ENCODE data around the gene NRG2.

NRG2 gene

DNA sequence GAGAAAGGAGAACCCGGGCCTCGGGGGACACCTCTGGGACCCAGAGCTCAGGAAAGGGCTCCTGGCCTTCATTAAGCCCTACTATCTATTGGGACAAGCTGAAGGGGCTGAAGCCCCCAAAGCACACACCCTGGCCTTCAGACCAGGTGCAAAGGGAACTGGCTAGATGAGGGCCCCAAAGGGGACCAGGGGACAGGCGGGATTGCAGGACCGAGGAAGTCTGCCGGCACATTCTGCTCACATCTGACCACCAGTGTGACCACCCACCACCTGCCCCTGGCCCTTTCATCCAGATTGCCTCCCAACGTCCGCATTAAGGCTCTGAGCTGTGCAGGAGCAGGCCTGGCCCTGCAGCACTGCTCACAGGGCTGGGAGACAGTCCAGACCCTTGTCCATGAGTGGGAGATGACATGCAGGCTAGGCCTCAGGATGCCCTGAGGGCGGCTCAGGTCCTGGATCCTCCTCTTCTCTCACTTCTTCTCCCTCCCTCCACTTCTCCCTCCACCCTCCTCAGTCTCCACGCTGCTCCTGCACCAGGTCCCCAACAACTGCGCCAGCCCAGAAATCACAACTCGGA lies 228.3 kb downstream of the NRG2 start:
- Histone ChIP-seq H3K4me3 (ENCODE audit: low read length in 2 of 2) (no peak overlapping the region), H3K27ac (ENCODE audit: low read length) (no peak overlapping the region), H3K9me3 (ENCODE audit: control insufficient read depth in 2 of 2, low read length in 2 of 2) (peaks cover 0 to 2% of the 10 kb centered on the region in 2 donors), H3K4me1 (ENCODE audit: control insufficient read depth, insufficient read depth, low read length) (no peaks in the 10 kb centered on the region), H3K27me3 (ENCODE audit: control insufficient read depth in 1 of 2, insufficient read depth in 2 of 2, low read length in 2 of 2) (peaks cover 0 to 2% of the 10 kb centered on the region in 2 donors), H3K36me3 (ENCODE audit: control insufficient read depth in 2 of 2, insufficient read depth in 2 of 2, low read length in 2 of 2) (no peaks in the 10 kb centered on the region), H3K9ac (ENCODE audit: low read length in 2 of 2) (no peak overlapping the region)

DNA sequence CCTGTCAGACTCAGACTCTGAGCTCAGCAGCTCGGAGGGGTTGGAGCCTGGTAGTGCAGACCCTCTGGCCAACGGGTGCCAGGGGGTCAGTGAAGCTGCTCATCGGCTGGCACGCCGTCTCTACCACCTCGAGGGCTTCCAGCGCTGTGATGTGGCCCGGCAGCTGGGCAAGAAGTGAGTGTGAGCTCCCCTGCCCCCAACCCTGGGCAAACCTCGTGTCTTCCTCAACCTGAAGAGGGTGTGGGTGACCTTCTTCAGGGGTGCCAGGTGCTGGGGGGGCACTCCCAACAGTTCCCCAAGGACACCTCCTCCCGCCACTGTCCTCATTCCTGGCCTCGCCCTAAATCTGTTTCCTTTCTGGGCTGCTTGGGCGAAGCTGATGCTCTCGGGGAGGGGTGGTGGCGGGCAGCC lies 228.9 kb downstream of the NRG2 start:
- Histone ChIP-seq H3K36me3 (ENCODE audit: control insufficient read depth in 2 of 2, insufficient read depth in 2 of 2, low read length in 2 of 2) (no peaks in the 10 kb centered on the region), H3K9ac (ENCODE audit: low read length in 2 of 2) (no peak overlapping the region), H3K27ac (ENCODE audit: low read length) (no peak overlapping the region), H3K4me1 (ENCODE audit: control insufficient read depth, insufficient read depth, low read length) (no peaks in the 10 kb centered on the region), H3K9me3 (ENCODE audit: control insufficient read depth in 2 of 2, low read length in 2 of 2) (peaks cover 0 to 2% of the 10 kb centered on the region in 2 donors), H3K27me3 (ENCODE audit: control insufficient read depth in 1 of 2, insufficient read depth in 2 of 2, low read length in 2 of 2) (peaks cover 0 to under 1% of the 10 kb centered on the region in 2 donors), H3K4me3 (ENCODE audit: low read length in 2 of 2) (no peak overlapping the region)

DNA sequence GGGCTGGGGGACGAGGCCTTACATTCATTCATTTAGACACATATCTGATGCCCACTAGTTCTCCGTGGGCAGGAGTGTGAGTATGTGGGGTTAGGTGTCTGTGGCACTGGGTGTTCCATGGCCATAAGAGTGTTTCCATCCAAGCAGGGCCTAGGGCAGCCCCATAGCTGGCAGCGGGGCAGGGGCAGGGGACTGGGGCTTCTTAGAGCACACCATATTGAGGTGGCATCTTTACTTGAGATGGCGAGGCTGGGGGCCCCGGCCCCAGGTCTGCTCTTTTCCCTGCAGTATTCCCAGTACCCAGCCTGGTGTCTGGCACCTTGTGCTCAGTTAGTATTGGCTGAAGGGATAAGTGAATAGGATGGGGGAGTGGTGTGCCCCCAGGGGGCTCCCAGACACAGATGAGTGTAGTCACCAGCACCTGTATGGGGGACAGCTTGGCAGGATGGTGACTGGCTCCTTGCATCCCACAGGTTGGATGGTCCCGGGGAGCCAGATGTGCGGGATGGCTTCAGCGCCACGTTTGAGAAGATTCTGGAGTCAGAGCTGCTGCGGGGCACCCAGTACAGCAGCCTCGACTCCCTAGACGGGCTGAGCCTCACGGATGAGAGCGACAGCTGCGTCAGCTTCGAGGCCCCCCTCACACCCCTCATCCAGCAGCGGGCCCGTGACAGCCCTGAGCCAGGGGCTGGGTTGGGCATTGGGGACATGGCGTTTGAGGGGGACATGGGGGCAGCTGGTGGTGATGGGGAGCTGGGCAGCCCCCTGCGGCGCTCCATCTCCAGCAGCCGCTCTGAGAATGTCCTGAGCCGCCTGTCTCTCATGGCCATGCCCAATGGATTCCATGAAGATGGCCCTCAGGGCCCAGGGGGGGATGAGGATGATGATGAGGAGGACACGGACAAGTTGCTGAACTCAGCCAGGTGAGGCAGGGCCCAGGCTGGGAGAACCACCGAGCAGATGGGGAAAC lies 230.0 kb downstream of the NRG2 start:
- H3K4me3 ChIP-seq (ENCODE audit: low read length in 2 of 2), result no peak overlapping the region
- H3K4me1 ChIP-seq (ENCODE audit: control insufficient read depth, insufficient read depth, low read length), result no peaks in the 10 kb centered on the region
- H3K36me3 ChIP-seq (ENCODE audit: control insufficient read depth in 2 of 2, insufficient read depth in 2 of 2, low read length in 2 of 2), result no peaks in the 10 kb centered on the region
- H3K27me3 ChIP-seq (ENCODE audit: control insufficient read depth in 1 of 2, insufficient read depth in 2 of 2, low read length in 2 of 2), result peaks cover 0 to 3% of the 10 kb centered on the region in 2 donors
- H3K9ac ChIP-seq (ENCODE audit: low read length in 2 of 2), result no peak overlapping the region
- no peak overlapping the region for H3K27ac ChIP-seq (ENCODE audit: low read length)
- no peaks in the 10 kb centered on the region for H3K9me3 ChIP-seq (ENCODE audit: control insufficient read depth in 2 of 2, low read length in 2 of 2)

DNA sequence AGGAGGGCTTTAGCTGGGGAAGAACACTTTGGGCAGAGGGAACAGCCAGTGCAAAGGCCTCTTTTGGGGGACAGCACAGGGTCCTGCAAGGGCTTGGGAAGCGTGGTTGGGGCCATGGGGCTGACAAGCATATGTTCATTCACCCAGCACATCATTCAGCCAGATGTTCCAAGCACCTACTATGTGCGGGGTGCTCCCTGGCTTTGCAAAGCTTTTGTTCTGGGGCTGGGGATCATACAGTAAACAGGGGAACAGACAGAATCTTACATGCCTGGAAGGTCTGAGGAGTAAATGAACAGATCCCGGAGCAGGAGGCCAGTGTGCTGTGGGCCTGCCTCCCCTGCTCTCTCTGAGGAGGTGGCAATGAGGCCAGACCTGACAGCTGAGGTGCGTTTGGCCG lies 230.8 kb downstream of the NRG2 start:
- Histone ChIP-seq H3K4me1 (ENCODE audit: control insufficient read depth, insufficient read depth, low read length) (no peaks in the 10 kb centered on the region), H3K27me3 (ENCODE audit: control insufficient read depth in 1 of 2, insufficient read depth in 2 of 2, low read length in 2 of 2) (peaks cover 0 to 3% of the 10 kb centered on the region in 2 donors), H3K9me3 (ENCODE audit: control insufficient read depth in 2 of 2, low read length in 2 of 2) (no peaks in the 10 kb centered on the region), H3K27ac (ENCODE audit: low read length) (no peak overlapping the region), H3K4me3 (ENCODE audit: low read length in 2 of 2) (no peak overlapping the region), H3K9ac (ENCODE audit: low read length in 2 of 2) (no peak overlapping the region), H3K36me3 (ENCODE audit: control insufficient read depth in 2 of 2, insufficient read depth in 2 of 2, low read length in 2 of 2) (no peaks in the 10 kb centered on the region)

DNA sequence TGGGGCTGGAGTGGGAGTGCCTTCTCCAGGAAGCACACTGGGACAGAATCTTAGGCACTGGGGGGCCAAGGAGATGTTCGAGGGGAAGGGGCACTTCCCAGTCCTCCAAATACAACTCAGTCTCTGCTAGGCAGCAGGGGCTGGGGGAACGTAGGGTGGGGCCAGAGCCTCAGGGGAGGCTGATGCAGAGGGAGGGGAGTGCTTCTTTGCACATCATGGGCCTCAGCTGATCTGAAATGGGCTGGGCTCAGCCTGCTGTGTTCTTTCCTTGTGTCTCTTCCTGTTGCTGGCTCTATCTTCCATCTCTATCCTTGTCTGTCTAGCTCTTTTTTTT lies 231.9 kb downstream of the NRG2 start:
- no peaks in the 10 kb centered on the region for H3K9me3 ChIP-seq (ENCODE audit: control insufficient read depth in 2 of 2, low read length in 2 of 2)
- H3K4me3 ChIP-seq (ENCODE audit: low read length in 2 of 2), result no peak overlapping the region
- H3K36me3 ChIP-seq (ENCODE audit: control insufficient read depth in 2 of 2, insufficient read depth in 2 of 2, low read length in 2 of 2), result no peaks in the 10 kb centered on the region
- peaks cover 0 to 3% of the 10 kb centered on the region in 2 donors for H3K27me3 ChIP-seq (ENCODE audit: control insufficient read depth in 1 of 2, insufficient read depth in 2 of 2, low read length in 2 of 2)
- H3K9ac ChIP-seq (ENCODE audit: low read length in 2 of 2), result no peak overlapping the region
- H3K4me1 ChIP-seq (ENCODE audit: control insufficient read depth, insufficient read depth, low read length), result no peaks in the 10 kb centered on the region
- no peak overlapping the region for H3K27ac ChIP-seq (ENCODE audit: low read length)

DNA sequence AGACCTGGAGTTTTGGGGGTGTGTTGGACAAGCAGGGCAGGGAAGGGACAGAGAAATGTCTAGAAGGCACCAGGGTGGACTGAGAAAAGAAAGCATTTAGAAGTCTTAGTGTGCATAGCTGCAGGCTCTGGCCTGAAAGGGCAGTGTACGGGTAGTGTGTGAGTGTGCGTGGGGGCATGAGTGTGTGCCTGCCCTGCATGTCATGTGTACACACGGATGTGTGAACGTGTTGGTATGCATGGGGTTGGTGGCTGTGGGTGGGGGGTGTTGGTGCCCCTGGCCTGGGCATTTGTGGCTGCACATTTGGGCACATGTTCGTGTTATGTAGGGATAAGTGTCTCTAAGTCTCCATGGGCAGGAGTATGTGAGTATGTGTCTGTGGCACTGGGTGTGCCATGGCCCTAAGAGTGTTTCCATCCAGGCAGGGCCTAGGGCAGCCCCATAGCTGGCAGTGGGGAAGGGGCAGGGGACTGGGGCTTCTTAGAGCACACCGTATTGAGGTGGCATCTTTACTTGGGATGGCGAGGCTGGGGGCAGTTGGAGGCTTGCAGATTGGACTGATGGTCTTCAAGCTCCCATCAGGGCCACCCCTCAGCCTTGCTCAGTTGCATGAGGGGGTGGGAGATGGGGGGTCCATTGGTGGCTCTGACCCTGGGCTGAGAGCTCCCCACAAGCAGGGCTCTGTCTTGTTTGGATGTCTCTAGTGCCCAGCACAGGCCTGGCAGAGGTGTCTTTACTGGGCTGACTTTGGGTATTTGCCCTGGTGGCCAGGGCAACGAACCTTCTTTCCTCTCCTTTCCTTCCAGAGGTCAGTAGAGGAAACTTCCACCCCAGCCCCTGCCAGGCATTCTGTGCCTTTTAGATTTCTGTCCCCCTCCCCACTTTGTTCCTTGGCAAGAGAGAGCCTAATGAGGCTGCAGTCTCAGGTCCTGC lies 232.5 kb downstream of the NRG2 start:
- H3K9ac ChIP-seq (ENCODE audit: low read length in 2 of 2), result no peak overlapping the region
- H3K27me3 ChIP-seq (ENCODE audit: control insufficient read depth in 1 of 2, insufficient read depth in 2 of 2, low read length in 2 of 2), result peaks cover 0 to 3% of the 10 kb centered on the region in 2 donors
- no peaks in the 10 kb centered on the region for H3K4me1 ChIP-seq (ENCODE audit: control insufficient read depth, insufficient read depth, low read length)
- H3K9me3 ChIP-seq (ENCODE audit: control insufficient read depth in 2 of 2, low read length in 2 of 2), result no peaks in the 10 kb centered on the region
- no peak overlapping the region for H3K4me3 ChIP-seq (ENCODE audit: low read length in 2 of 2)
- no peaks in the 10 kb centered on the region for H3K36me3 ChIP-seq (ENCODE audit: control insufficient read depth in 2 of 2, insufficient read depth in 2 of 2, low read length in 2 of 2)
- no peak overlapping the region for H3K27ac ChIP-seq (ENCODE audit: low read length)

DNA sequence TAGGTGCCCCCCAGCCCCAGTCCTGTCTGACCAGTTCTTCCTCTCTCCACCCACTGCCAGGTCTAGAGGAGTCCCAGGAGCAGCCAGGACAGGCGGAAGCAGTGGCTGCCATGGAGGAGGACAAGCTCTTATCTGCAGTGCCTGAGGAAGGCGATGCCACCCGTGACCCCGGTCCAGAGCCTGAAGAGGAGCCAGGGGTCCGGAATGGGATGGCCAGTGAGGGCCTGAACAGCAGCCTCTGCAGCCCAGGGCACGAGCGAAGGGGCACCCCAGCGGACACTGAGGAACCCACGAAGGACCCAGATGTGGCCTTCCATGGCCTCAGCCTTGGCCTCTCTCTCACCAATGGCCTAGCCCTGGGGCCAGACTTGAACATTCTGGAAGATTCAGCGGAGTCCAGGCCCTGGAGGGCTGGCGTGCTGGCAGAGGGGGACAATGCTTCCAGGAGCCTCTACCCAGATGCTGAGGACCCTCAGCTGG lies 233.7 kb downstream of the NRG2 start:
- no peaks in the 10 kb centered on the region for H3K9me3 ChIP-seq (ENCODE audit: control insufficient read depth in 2 of 2, low read length in 2 of 2)
- H3K4me3 ChIP-seq (ENCODE audit: low read length in 2 of 2), result no peak overlapping the region
- H3K27me3 ChIP-seq (ENCODE audit: control insufficient read depth in 1 of 2, insufficient read depth in 2 of 2, low read length in 2 of 2), result peaks cover 0 to 3% of the 10 kb centered on the region in 2 donors
- no peak overlapping the region for H3K9ac ChIP-seq (ENCODE audit: low read length in 2 of 2)
- H3K27ac ChIP-seq (ENCODE audit: low read length), result no peak overlapping the region
- H3K36me3 ChIP-seq (ENCODE audit: control insufficient read depth in 2 of 2, insufficient read depth in 2 of 2, low read length in 2 of 2), result no peaks in the 10 kb centered on the region
- no peaks in the 10 kb centered on the region for H3K4me1 ChIP-seq (ENCODE audit: control insufficient read depth, insufficient read depth, low read length)

DNA sequence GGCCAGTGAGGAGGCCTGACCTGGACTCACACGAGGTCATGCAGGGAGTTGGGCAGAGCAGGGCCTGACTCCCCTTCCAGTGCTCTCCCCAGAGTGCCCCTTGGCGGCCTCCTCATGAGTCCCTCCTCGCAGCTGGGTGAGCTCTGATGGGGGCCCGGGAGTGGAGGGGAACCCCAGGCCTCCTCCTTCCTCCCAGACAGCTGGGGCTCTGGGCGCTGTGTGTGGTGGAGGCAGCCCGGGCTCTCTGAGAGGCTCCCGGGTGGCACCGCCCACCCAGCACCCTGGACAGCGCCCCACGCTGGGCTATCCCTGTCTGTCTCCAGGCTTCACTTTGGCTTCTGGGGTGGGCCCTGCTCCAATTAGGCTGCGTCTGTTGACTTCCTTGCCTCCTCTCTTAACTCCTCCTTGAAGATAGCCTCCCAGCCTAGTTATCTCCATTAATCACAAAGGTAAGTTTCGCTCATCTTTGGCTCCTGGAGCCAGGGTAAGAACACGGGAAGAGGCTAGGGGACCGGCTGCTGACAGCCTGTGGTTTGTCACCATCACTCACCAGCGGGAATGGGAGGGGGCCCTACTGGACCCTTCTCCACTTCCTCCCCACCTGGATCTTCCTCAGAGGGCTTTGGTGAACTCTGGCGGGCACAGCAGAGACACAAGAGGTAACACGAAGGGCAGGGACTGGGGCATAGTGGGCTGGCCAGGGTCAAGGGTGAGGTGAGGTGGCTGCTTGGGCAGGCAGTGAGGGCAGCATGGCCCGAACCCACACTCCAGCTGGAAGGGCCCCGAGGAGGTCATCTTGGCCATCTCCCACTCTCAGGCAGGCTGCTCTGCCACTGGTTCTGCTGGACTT lies 234.4 kb downstream of the NRG2 start:
- Histone ChIP-seq H3K27me3 (ENCODE audit: control insufficient read depth in 1 of 2, insufficient read depth in 2 of 2, low read length in 2 of 2) (peaks cover 0 to 3% of the 10 kb centered on the region in 2 donors), H3K4me1 (ENCODE audit: control insufficient read depth, insufficient read depth, low read length) (no peaks in the 10 kb centered on the region), H3K36me3 (ENCODE audit: control insufficient read depth in 2 of 2, insufficient read depth in 2 of 2, low read length in 2 of 2) (no peaks in the 10 kb centered on the region), H3K4me3 (ENCODE audit: low read length in 2 of 2) (no peak overlapping the region), H3K9me3 (ENCODE audit: control insufficient read depth in 2 of 2, low read length in 2 of 2) (no peaks in the 10 kb centered on the region), H3K9ac (ENCODE audit: low read length in 2 of 2) (no peak overlapping the region), H3K27ac (ENCODE audit: low read length) (no peak overlapping the region)

DNA sequence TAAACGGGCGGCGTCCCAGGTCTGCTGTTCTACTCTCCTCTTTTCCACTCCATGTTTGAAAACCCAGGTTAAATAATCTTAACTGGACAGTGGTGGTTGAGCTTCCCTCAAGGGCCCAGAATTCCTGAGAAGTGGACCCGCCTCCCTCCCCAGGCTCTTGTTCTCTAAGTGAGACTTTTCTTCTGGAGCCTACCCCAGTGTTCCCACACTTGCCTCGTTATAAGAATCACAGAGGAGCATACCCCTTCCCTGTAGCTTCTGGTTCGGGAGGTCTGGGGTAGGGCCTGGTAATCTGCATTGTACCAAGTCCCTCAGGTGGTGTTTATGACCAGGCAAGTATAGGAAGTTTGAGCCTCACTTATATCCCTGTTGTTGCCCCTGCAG lies 235.5 kb downstream of the NRG2 start:
- H3K36me3 ChIP-seq (ENCODE audit: control insufficient read depth in 2 of 2, insufficient read depth in 2 of 2, low read length in 2 of 2), result no peaks in the 10 kb centered on the region
- H3K9me3 ChIP-seq (ENCODE audit: control insufficient read depth in 2 of 2, low read length in 2 of 2), result no peaks in the 10 kb centered on the region
- H3K9ac ChIP-seq (ENCODE audit: low read length in 2 of 2), result no peak overlapping the region
- no peak overlapping the region for H3K4me3 ChIP-seq (ENCODE audit: low read length in 2 of 2)
- H3K27ac ChIP-seq (ENCODE audit: low read length), result no peak overlapping the region
- H3K4me1 ChIP-seq (ENCODE audit: control insufficient read depth, insufficient read depth, low read length), result no peaks in the 10 kb centered on the region
- peaks cover 0 to 9% of the 10 kb centered on the region in 2 donors for H3K27me3 ChIP-seq (ENCODE audit: control insufficient read depth in 1 of 2, insufficient read depth in 2 of 2, low read length in 2 of 2)
